GM18951 (cell line): ENCODE data around the gene PRKN.
"Not testable (repeated sequence)": the region's sequence is repeated elsewhere in the genome, so short reads cannot be mapped to it uniquely, and the experiment has no call there.

Source experiments
- POLR2A ChIP-seq: IDR thresholded peaks from 4 replicates; pipeline ENCODE4 v1.6.1; 2011; ENCODE audit warnings: mild to moderate bottlenecking; ENCODE audit not compliant: insufficient read length, insufficient read depth; ENCODE audit errors: extremely low read depth
- in situ Hi-C: fragments of 300-500 bp; cut with MboI; formaldehyde crosslinking; loops from one replicate; pipeline ENCODE4 v1.12.0; 2022; ENCODE audit warnings: low sequenced_read_pairs, mixed read lengths, inconsistent platforms; ENCODE audit not compliant: unreplicated experiment

PRKN gene

DNA sequence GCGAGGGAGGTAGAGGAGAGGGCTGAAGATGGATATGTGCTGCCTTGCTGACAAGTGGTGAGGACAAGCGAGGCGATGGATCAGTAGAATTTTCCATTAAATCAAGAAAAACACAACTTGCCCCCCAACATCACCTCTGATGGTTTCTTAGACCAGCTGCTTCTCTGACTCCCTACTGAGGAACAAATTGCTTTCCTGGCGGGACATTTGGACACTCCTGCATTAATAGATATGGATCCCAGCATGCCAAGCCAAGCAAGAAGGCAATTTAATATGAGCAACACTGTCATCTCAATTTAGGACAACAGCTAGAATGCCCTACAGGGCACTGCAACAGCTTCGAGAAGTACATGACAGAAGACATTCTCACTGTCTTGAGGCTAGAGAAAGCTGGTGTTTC lies 1205.3 kb downstream of the PRKN start:
- in situ Hi-C loops, result no loop called here
- no peak for TF ChIP-seq POLR2A

DNA sequence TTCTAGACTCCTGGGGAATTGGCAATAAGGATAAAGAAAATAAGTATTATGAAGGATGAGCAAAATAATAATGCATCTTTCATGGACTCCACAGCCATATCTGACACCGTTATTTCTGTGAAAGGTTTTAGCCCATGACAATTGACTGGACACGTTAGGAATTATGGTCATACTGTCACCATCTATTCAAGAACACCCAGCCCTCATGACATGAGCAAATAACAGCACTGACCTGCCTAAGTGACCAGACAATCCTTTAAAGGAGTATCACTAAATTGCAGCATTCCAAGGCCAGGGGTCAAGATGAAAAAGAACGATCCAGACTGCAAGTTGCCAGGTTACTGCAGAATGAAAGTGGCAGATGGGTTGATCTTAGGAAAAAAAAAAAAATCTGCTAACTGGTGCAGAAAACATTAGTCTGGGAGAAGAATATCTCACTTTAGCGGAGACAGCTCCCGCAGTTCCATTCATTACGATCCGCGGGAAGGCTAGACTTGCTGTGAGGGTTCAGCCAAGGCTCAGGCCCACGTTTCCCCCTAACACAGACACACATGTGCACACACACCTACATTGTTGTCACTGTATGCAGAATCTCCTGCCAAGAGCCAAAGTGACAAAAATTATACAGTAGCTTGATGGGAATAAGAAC lies 1216.0 kb downstream of the PRKN start:
- no peak for TF ChIP-seq POLR2A
- in situ Hi-C loops, result no loop called here

DNA sequence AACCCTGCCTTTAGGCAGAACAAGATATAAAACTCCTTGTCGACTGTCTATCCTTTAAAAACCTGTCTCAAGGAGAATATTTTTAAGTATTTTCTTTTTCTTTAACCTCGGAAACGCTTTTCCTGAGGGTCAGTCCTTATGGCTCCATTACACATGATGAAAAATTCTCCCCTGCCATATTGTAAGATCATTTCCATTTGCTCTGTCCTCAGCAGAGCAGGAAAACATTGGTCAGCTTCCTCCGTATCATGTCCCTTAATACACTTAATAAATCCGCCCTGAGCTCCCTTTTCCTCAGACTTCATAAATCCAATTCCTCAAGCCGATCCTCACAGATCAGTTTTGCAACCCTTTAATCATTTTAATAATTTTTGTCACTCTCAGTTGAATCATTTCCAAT lies 1219.2 kb downstream of the PRKN start:
- in situ Hi-C loops, result no loop called here
- no peak for TF ChIP-seq POLR2A

DNA sequence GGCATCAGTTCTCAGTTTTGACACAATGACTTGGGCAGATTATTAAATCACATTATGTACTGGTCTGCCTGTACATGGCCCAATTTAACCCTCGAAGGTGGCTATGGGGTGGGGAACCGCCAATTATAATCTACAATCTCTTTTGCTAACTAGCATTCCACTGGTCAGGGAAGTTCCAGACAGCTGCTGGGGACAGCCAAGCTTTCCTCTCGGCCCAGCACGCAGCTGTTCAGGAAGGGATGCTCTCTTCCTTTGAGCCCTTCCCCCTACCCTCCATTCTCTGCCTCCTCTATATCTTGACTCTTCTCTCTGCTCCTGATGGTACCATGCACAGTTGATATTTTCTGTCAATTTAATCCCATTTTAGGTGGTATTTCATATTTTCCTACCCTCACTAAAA lies 1220.2 kb downstream of the PRKN start:
- in situ Hi-C loops, result no loop called here
- TF ChIP-seq POLR2A, result no peak

DNA sequence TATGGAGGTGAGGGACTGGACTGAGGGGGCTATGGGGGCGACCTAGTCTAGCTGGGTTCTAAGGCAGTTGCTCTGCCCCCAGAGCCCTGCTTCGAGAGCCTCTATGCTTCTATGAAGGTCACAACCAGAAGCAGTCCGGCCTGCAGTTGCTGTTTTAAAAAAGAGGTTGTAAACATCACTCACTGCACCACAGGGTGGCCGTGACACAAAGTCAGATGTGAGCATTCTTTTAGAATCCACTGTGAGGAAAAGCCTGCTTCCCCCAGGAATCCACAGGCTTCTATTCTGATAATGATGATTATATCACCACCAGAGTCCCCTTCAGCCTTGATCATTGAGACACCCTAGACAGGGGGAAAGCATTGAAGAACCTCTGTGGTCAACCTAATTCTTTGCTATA lies 1224.0 kb downstream of the PRKN start:
- TF ChIP-seq POLR2A, result no peak
- in situ Hi-C loops, result no loop called here

DNA sequence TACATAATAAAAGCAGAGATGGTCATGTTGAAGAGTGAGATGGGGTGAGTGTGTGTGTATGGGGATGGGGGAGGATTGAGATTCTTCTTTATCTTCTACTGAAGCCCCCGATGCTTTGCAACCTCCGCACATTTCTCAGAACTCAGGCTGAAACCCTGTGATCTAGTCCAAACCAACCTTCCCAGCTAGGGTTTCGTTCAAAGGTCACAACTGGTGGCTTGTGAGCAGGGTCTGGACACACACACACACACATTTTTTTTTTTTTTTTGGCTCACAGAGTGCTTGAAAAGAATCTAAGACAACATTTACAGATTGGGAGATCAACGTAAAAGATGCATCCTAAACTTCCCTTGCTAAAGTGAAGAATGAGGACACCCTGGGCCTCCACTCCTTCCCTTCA lies 1228.7 kb downstream of the PRKN start:
- no peak for TF ChIP-seq POLR2A
- in situ Hi-C loops, result no loop called here

DNA sequence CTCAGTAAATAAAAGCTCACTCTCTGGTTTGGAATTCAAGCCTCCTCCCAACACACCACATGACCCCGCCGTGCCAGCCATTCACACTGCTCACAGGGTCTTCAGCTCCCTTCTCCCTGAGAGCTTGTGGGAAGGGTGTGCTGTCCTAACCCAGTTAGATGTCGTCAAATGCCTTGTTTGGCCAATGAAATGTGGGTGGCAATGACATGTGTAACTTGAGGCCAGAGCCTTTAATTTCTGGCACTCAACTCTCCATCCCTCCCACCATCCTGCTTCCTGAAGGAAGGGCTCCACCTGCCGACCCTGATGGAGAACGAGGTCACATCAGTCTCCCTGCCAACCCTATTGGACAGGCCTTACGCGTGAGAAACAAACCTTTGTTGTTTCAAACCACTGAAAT lies 1229.2 kb downstream of the PRKN start:
- in situ Hi-C loops, result no loop called here
- no peak for TF ChIP-seq POLR2A

DNA sequence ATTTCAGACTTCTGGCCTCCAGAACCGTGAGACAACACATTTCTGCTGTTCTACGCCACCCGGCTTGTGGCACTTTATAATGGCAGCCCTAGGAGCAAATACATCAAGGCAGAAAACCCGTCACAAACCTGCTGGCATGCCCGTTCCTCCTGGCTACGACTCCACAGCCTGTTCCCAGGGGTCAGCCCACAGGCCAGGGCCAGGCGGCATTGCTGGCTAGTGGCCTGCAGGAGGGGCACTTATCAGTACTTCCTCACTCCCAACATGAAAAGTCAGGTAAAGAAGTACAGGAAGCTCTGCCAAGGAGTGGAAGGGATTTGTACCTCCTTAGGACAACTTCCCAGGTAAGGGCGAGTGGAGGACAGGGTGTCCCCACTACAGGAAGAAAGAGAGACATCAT lies 1230.6 kb downstream of the PRKN start:
- TF ChIP-seq POLR2A, result no peak
- in situ Hi-C loops, result no loop called here

DNA sequence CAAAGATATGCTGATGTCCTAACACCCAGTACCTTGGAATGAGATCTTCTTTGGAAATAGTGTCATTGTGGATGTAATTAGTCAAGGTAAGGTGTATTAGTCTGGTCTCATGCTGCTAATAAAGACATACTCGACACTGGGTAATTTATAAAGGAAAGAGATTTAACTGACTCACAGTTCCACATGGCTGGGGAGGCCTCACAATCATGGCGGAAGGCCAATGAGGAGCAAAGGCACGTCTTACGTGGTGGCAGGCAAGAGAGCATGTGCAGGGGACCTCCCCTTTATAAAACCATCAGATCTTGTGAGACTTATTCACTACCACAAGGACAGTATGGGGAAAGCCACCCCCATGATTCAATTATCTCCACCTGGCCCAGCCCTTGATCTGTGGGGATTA lies 1231.3 kb downstream of the PRKN start:
- in situ Hi-C loops, result not testable (repeated sequence)

DNA sequence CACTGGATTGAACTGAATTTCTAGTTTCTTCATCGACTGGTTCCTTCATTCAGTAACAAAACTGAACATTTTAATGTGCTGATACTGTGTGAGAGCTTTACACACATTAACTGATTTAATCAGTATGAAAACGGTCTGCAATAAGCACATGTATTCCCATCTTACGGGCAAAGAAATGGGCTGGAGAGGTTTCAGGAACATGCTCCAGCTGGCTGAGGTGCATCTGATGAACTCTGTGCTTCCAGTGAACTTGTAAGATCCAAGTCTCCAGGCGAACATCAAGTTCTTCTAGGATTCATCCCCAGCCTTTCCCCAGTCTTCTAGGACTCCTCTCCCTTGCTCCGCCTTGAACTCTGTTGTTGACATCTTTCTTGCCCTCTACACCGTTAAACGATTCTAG lies 1233.0 kb downstream of the PRKN start:
- TF ChIP-seq POLR2A, result no peak
- in situ Hi-C loops, result no loop called here

DNA sequence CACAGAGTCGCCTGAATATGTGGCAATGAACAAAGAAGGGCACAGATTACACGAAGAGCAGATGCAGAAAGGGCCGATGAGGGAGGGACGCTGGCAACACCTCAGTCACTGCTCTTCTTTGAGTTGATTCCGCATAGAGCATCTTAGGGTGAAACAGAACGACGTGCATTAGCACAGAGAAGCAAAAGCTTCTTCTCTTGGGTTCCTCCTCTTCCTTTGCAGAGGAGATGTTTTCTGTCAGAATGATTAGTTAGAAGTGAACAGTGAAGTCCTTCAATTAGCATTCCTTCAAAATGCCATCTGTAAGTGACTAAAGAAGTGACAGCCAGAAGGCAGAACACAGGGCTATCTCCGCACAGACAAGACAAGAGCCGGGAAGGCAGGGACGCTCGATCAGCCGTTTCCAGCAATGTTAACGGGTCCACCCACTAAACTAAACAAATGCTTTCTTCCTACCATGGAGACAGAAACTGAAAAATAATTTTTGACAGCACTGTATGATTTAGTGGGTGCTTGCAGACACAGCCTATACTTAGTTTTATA lies 1233.9 kb downstream of the PRKN start:
- no peak for TF ChIP-seq POLR2A

DNA sequence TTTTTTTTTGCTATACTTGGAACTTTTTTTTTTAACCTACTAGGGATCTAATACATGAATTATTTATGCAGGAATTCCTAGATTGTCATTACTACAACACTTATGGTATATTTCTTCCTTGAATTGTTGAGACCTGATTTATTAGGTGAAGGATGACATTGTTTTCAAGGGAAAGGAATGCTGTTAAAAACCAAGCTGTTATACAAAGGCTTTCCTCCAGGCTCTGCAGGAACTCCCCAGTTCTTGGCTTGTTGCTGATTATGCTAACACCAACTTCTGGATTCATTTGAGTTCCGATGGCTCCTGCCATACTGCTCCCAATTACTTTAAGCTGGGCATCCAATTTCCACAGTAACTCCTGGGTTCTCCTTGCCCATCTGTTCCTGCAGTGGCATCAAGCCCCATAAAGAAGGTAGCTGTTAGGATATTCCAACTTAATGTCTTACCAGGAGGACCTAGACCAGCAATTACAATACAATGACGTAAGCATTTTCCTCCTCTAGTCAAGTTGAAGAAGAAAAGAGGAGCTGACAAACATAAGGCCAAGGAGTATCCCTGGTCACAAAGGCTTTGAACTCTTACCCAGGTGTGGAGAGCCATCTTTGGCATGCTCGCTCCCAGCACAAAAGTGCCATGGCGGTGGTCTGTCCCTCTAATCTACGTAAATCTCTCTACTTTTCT lies 1237.8 kb downstream of the PRKN start:
- in situ Hi-C loops, result no loop called here
- TF ChIP-seq POLR2A, result no peak

More for the DNA sequence above, 1233.9 kb downstream of the PRKN start:
- in situ Hi-C loops, result no loop called here

DNA sequence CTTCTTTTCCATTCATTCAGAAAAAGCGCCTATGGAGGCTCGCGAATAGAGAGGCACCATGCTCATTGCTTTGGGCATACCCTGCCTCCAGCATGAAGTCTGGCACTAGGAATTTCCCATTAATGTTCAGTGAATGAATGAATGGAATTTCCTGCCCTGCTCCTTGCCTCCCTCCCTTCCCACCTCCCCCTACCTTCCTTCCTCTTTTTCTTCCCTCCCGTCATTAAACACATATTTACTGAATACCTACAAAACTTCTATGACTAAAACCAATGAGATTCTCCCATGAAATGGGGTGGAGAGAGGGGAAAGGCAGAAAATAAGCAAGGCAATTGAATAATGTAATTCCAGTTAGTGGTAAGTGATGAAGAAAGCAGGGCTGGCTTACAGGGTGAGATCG lies 1239.9 kb downstream of the PRKN start:
- TF ChIP-seq POLR2A, result no peak
- in situ Hi-C loops, result no loop called here

DNA sequence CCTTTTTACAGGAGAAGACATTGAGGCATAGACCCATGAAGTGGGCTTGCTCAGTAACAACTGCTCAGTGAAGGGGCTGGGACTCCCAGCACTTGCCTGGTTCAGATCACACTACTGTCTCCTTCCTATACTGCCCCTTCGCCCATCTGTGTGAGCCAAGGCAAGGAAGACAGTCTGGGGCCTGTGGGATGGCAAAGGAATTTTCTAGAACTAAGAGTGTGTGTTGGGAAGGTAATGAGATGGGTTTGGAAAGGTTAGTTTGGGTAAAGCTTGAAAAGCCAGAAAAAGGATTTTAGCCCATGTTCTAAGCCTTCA lies 1240.4 kb downstream of the PRKN start:
- in situ Hi-C loops, result no loop called here

More for the DNA sequence above, 1240.4 kb downstream of the PRKN start:
- TF ChIP-seq POLR2A, result no peak
